ENCODE data around the gene MLPH.

MLPH gene

GRCh38 chr2:237574894-237575868, 88.1 kb downstream of the MLPH start:
- Mint-ChIP-seq H3K9me3 (no peaks in the 10 kb centered on the region), H3K4me3 (no peak overlapping the region), H3K4me1 (peaks cover 5% of the 10 kb centered on the region), H3K27ac (no peak overlapping the region), H3K36me3 (no peaks in the 10 kb centered on the region), H3K27me3 (no peaks in the 10 kb centered on the region)

GRCh38 chr2:237575869-237576862, 89.1 kb downstream of the MLPH start:
- H3K4me1 Mint-ChIP-seq = peaks cover 5% of the 10 kb centered on the region
- H3K9me3 Mint-ChIP-seq = no peaks in the 10 kb centered on the region
- H3K36me3 Mint-ChIP-seq = no peaks in the 10 kb centered on the region
- no peaks in the 10 kb centered on the region for H3K27me3 Mint-ChIP-seq
- no peak overlapping the region for H3K27ac Mint-ChIP-seq
- no peak overlapping the region for H3K4me3 Mint-ChIP-seq

GRCh38 chr2:237576974-237577373, 89.9 kb downstream of the MLPH start:
- Mint-ChIP-seq H3K4me1 (peaks cover 2% of the 10 kb centered on the region), H3K4me3 (no peak overlapping the region), H3K27me3 (no peaks in the 10 kb centered on the region), H3K36me3 (no peaks in the 10 kb centered on the region), H3K27ac (no peak overlapping the region), H3K9me3 (no peaks in the 10 kb centered on the region)

- H3K27ac Mint-ChIP-seq = no peak overlapping the region
Observed at GRCh38 chr2:237577458-237577857, 90.4 kb downstream of the MLPH start.

GRCh38 chr2:237577956-237578870, 91.2 kb downstream of the MLPH start:
- Mint-ChIP-seq H3K27me3 (no peaks in the 10 kb centered on the region), H3K4me1 (peaks cover 3% of the 10 kb centered on the region), H3K27ac (no peak overlapping the region), H3K4me3 (no peak overlapping the region), H3K36me3 (no peaks in the 10 kb centered on the region), H3K9me3 (no peaks in the 10 kb centered on the region)

More at GRCh38 chr2:237577458-237577857, 90.4 kb downstream of the MLPH start:
- no peak overlapping the region for H3K4me3 Mint-ChIP-seq
- H3K9me3 Mint-ChIP-seq = no peaks in the 10 kb centered on the region
- no peaks in the 10 kb centered on the region for H3K36me3 Mint-ChIP-seq
- peaks cover under 1% of the 10 kb centered on the region for H3K4me1 Mint-ChIP-seq
- H3K27me3 Mint-ChIP-seq = no peaks in the 10 kb centered on the region

GRCh38 chr2:237581326-237581725, 94.3 kb downstream of the MLPH start:
- Mint-ChIP-seq H3K4me3 (no peak overlapping the region), H3K4me1 (peaks cover 3% of the 10 kb centered on the region), H3K27ac (no peak overlapping the region), H3K36me3 (no peaks in the 10 kb centered on the region), H3K9me3 (no peaks in the 10 kb centered on the region), H3K27me3 (no peaks in the 10 kb centered on the region)

- Mint-ChIP-seq H3K4me3 (no peak overlapping the region), H3K27ac (no peak overlapping the region), H3K27me3 (no peaks in the 10 kb centered on the region), H3K36me3 (no peaks in the 10 kb centered on the region), H3K9me3 (no peaks in the 10 kb centered on the region), H3K4me1 (peaks cover 3% of the 10 kb centered on the region)
Observed at GRCh38 chr2:237581751-237582746, 95.0 kb downstream of the MLPH start.

- Mint-ChIP-seq H3K36me3 (no peaks in the 10 kb centered on the region), H3K9me3 (no peaks in the 10 kb centered on the region), H3K4me3 (no peak overlapping the region), H3K27me3 (no peaks in the 10 kb centered on the region), H3K4me1 (peaks cover 3% of the 10 kb centered on the region), H3K27ac (no peak overlapping the region)
Observed at GRCh38 chr2:237583385-237584295, 96.6 kb downstream of the MLPH start.

- Mint-ChIP-seq H3K36me3 (no peaks in the 10 kb centered on the region), H3K4me3 (no peak overlapping the region), H3K4me1 (peaks cover 4% of the 10 kb centered on the region), H3K27me3 (no peaks in the 10 kb centered on the region), H3K9me3 (no peaks in the 10 kb centered on the region), H3K27ac (no peak overlapping the region)
Observed at GRCh38 chr2:237585590-237586221, 98.7 kb downstream of the MLPH start.

- Mint-ChIP-seq H3K9me3 (no peaks in the 10 kb centered on the region), H3K36me3 (no peaks in the 10 kb centered on the region), H3K27ac (no peak overlapping the region), H3K4me3 (no peak overlapping the region), H3K4me1 (peaks cover 12% of the 10 kb centered on the region), H3K27me3 (no peaks in the 10 kb centered on the region)
Observed at GRCh38 chr2:237588044-237588696, 101.1 kb downstream of the MLPH start.

- Mint-ChIP-seq H3K27me3 (no peaks in the 10 kb centered on the region), H3K4me1 (peaks cover 12% of the 10 kb centered on the region), H3K27ac (no peak within 1 kb of the TSS), H3K36me3 (no peaks in the 10 kb centered on the region), H3K9me3 (no peaks in the 10 kb centered on the region), H3K4me3 (no peak within 1 kb of the TSS)
Observed at GRCh38 chr2:237590272-237591140, 103.5 kb downstream of the MLPH start, which contains the start of gene RAB17. Gene RAB17, minus strand, starts transcription at chr2:237590734. Its CDS starts 4,580 bp downstream, at chr2:237586154.
